Activated CD4-positive, alpha-beta T cell treated with anti-CD3 and anti-CD28 coated beads, Interleukin-2, Interleukin-6, amounts not matched to agents 100 ng/mL and 50 ng/mL, durations not matched to agents 16 hours and 8 hours (primary cell): ENCODE results near the gene FMNL1.
"Not testable (repeated sequence)": the region's sequence is repeated elsewhere in the genome, so short reads cannot be mapped to it uniquely, and the experiment has no call there.

Source experiments
- DNase-seq: peaks from one replicate; pipeline ENCODE4 v3.0.0-alpha.2; 2020

FMNL1 gene

GRCh38 chr17:45235416-45236281 is 14.0 kb downstream of the FMNL1 start:
- DNase-seq, result peak; percentile 80

GRCh38 chr17:45236282-45236606 is 14.6 kb downstream of the FMNL1 start:
- DNase-seq, result no peak

GRCh38 chr17:45237686-45238085 is 16.0 kb downstream of the FMNL1 start:
- DNase-seq, result no peak

- no peak for DNase-seq
These were observed 16.6 kb downstream of the FMNL1 start for GRCh38 chr17:45238155-45238774.

- DNase-seq, result no peak
These were observed 19.2 kb downstream of the FMNL1 start for GRCh38 chr17:45240905-45241327.

GRCh38 chr17:45241328-45242028 is 19.8 kb downstream of the FMNL1 start:
- DNase-seq, result no peak

- no peak for DNase-seq
These were observed 20.3 kb downstream of the FMNL1 start for GRCh38 chr17:45242029-45242414.

- no peak for DNase-seq
These were observed 22.1 kb downstream of the FMNL1 start for GRCh38 chr17:45243750-45244149.

GRCh38 chr17:45244725-45245656 is 23.3 kb downstream of the FMNL1 start:
- DNase-seq, result no peak

GRCh38 chr17:45246338-45246737 is 24.7 kb downstream of the FMNL1 start:
- DNase-seq, result no peak

- peak; percentile 35 for DNase-seq
These were observed 25.3 kb downstream of the FMNL1 start for GRCh38 chr17:45246861-45247428.

- peak; percentile 99 for DNase-seq
These were observed 25.9 kb downstream of the FMNL1 start for GRCh38 chr17:45247429-45248131.

GRCh38 chr17:45248132-45248957 is 26.7 kb downstream of the FMNL1 start:
- DNase-seq, result peak; percentile 84

GRCh38 chr17:45251931-45252330 is 30.2 kb downstream of the FMNL1 start:
- DNase-seq, result no peak

- DNase-seq, result not testable (repeated sequence)
These were observed 31.6 kb downstream of the FMNL1 start for GRCh38 chr17:45253237-45253636.

GRCh38 chr17:45253879-45254278 is 32.2 kb downstream of the FMNL1 start:
- no peak for DNase-seq

- no peak for DNase-seq
These were observed 33.7 kb downstream of the FMNL1 start for GRCh38 chr17:45255358-45255757.

- no peak for DNase-seq
These were observed 34.7 kb downstream of the FMNL1 start for GRCh38 chr17:45256114-45256966.

GRCh38 chr17:45257115-45257514 is 35.4 kb downstream of the FMNL1 start:
- DNase-seq, result no peak

GRCh38 chr17:45258981-45259380 is 37.3 kb downstream of the FMNL1 start:
- no peak for DNase-seq
